Smooth muscle cell (in vitro differentiated cells): ENCODE data around the gene ECSCR. TPM values are rescaled to one million over a fixed set of nuclear protein-coding genes. Genes with fewer than 3 reads are reported as not detected.

Source experiments
- DNase-seq: peaks from one replicate; lab custom pipeline; 2025; ENCODE audit not compliant: unreplicated experiment; lab: John Stamatoyannopoulos, UW
- H2AFZ ChIP-seq: fragments of 200-600 bp; sonication (generic); 2 replicates; pipeline ENCODE4 v1.6.0; 2016; ENCODE audit warnings: antibody characterized with exemption, low read depth, mild to moderate bottlenecking
- H3F3A ChIP-seq: fragments of 200-600 bp; sonication (generic); 2 replicates; pipeline ENCODE4 v1.6.0; 2017; ENCODE audit warnings: antibody characterized with exemption, low read depth
- H3K27ac ChIP-seq: fragments of 200-600 bp; sonication (generic); 2 replicates; pipeline ENCODE4 v1.5.1; 2016; ENCODE audit warnings: low read depth, mild to moderate bottlenecking
- H3K27me3 ChIP-seq: fragments of 200-600 bp; sonication (generic); 2 replicates; pipeline ENCODE4 v1.6.1; 2016; ENCODE audit warnings: low read depth, mild to moderate bottlenecking
- H3K36me3 ChIP-seq: fragments of 200-600 bp; sonication (generic); 2 replicates; pipeline ENCODE4 v1.5.1; 2016; ENCODE audit warnings: low read depth
- H3K4me1 ChIP-seq: fragments of 200-600 bp; sonication (generic); 2 replicates; pipeline ENCODE4 v1.5.1; 2016; ENCODE audit warnings: low read depth
- H3K4me2 ChIP-seq: fragments of 200-600 bp; sonication (generic); 2 replicates; pipeline ENCODE4 v1.6.0; 2016; ENCODE audit warnings: mild to moderate bottlenecking
- H3K4me3 ChIP-seq: fragments of 200-600 bp; sonication (generic); 2 replicates; pipeline ENCODE4 v1.5.1; 2016; ENCODE audit warnings: mild to moderate bottlenecking
- H3K79me2 ChIP-seq: fragments of 200-600 bp; sonication (generic); 2 replicates; pipeline ENCODE4 v1.6.0; 2016; ENCODE audit warnings: low read depth, mild to moderate bottlenecking
- H3K9ac ChIP-seq: fragments of 200-600 bp; sonication (generic); 2 replicates; pipeline ENCODE4 v1.6.0; 2016; ENCODE audit warnings: low read depth
- H3K9me3 ChIP-seq: fragments of 200-600 bp; sonication (generic); replicated peaks from 2 replicates; pipeline ENCODE4 v1.5.1; 2016; ENCODE audit warnings: low read depth
- H4K20me1 ChIP-seq: fragments of 200-600 bp; sonication (generic); 2 replicates; pipeline ENCODE4 v1.6.0; 2016; ENCODE audit warnings: low read depth
- CTCF ChIP-seq: fragments of 200-600 bp; sonication (generic); IDR thresholded peaks from 2 replicates; pipeline ENCODE4 v1.5.1; 2017; ENCODE audit warnings: borderline replicate concordance, mild to moderate bottlenecking, antibody characterized with exemption; ENCODE audit not compliant: insufficient read depth, poor library complexity, severe bottlenecking
- WGBS: methylation state at CpG from one replicate; pipeline ENCODE4 v1.1.7; 2016; ENCODE audit warnings: low lambda C conversion rate; 5-methylcytosine and 5-hydroxymethylcytosine counted together
- polyA plus RNA-seq: library from polyadenylated mRNA; unstranded; fragments of >200 nt; fragmentation: Nextera tagmentation; extraction: Ambion mirVana; gene quantifications from 2 replicates; pipeline ENCODE4 v1.2.1, GENCODE V29; 2016
- total RNA-seq: library from RNA; depleted of rRNA; stranded (reverse); fragments of >200 nt; gene quantifications from 2 replicates; pipeline ENCODE4 v1.2.3, GENCODE V29; 2014

Gene ECSCR
- total and polyA plus RNA-seq, 2 experiments from 2014 or later, result 0.41 TPM; not detected in 1

GRCh38 chr5:139453683-139454567 lies 8.6 kb downstream of the ECSCR start:
- Histone ChIP-seq H3K36me3 (no peaks in the 10 kb centered on the region), H2AFZ (no peak overlapping the region), H3K9ac (no peak overlapping the region), H3K4me1 (no peaks in the 10 kb centered on the region), H3K4me2 (no peak overlapping the region), H3K27ac (no peak overlapping the region), H3K79me2 (no peaks in the 10 kb centered on the region), H3K4me3 (no peak overlapping the region), H4K20me1 (no peaks in the 10 kb centered on the region), H3K27me3 (no peaks in the 10 kb centered on the region), H3K9me3 (no peaks in the 10 kb centered on the region), H3F3A (no peaks in the 10 kb centered on the region)
- WGBS, result 80% methylated on average over 2 of the region's 3 CpGs
- DNase-seq, result no peak
- TF ChIP-seq CTCF, result no peak

GRCh38 chr5:139451878-139452660 lies 10.5 kb downstream of the ECSCR start:
- no peak overlapping the region for H3K27ac ChIP-seq
- H3K79me2 ChIP-seq, result no peaks in the 10 kb centered on the region
- H3K27me3 ChIP-seq, result no peaks in the 10 kb centered on the region
- H3K4me2 ChIP-seq, result no peak overlapping the region
- no peak for DNase-seq
- no peak overlapping the region for H3K4me3 ChIP-seq
- no peaks in the 10 kb centered on the region for H4K20me1 ChIP-seq
- H3F3A ChIP-seq, result no peaks in the 10 kb centered on the region
- H3K9ac ChIP-seq, result no peak overlapping the region
- H3K9me3 ChIP-seq, result no peaks in the 10 kb centered on the region
- no peaks in the 10 kb centered on the region for H3K36me3 ChIP-seq
- 89% methylated on average over 3 of the region's 3 CpGs for WGBS
- H2AFZ ChIP-seq, result no peak overlapping the region
- TF ChIP-seq CTCF, result no peak
- peaks cover 1% of the 10 kb centered on the region for H3K4me1 ChIP-seq

- Histone ChIP-seq H2AFZ (no peak overlapping the region), H3K4me2 (no peak overlapping the region), H3K36me3 (no peaks in the 10 kb centered on the region), H3K4me3 (no peak overlapping the region), H3K9me3 (no peaks in the 10 kb centered on the region), H3K79me2 (no peaks in the 10 kb centered on the region), H3K27ac (no peak overlapping the region), H3K9ac (no peak overlapping the region), H3K27me3 (no peaks in the 10 kb centered on the region), H3K4me1 (peaks cover 3% of the 10 kb centered on the region), H3F3A (peaks cover under 1% of the 10 kb centered on the region), H4K20me1 (no peaks in the 10 kb centered on the region)
- no peak for TF ChIP-seq CTCF
- DNase-seq, result no peak
- WGBS, result 92% methylated on average over 1 of the region's 2 CpGs
These were observed 11.4 kb downstream of the ECSCR start for GRCh38 chr5:139451176-139451575.
